Measurements from ENCODE around the gene KIZ.

The KIZ gene

DNA sequence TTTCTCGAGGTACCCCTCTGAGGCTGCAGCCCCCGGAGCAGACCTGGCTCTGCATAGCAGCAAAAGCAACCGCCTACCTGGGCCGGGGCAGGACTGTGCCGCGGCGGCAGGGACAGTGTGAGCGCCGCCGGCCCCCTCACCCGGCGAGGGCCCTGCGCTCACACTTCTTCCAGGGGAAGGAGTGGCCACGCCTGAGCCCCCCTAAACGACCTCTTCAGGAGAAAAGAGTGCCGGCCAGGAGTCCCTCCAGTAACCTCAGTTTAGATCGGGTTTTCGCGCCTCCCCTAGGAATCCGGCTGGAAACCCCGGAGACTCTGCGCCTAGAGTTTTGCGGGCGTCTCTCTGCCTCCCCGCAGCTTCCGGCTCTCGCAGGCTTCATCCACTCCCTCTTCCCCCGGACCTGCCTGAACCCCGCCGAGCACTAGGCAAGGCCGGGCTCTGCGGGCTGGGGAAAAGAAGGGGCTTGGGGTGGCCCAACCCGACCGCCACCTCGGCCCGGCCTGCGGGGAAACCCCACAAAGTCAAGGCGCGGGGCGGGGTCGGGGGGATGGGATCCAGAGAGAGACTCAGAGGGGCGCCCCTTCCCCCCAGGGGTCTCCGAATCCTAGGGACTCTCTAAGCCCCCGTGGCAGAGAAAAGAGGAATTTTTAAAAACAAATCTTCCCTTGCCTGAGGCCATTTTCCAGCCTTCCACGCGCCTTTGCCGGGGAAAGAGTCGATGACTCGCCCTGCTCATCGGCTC, 20.3 kb upstream of the KIZ start:
- no peak for DNase-seq

DNA sequence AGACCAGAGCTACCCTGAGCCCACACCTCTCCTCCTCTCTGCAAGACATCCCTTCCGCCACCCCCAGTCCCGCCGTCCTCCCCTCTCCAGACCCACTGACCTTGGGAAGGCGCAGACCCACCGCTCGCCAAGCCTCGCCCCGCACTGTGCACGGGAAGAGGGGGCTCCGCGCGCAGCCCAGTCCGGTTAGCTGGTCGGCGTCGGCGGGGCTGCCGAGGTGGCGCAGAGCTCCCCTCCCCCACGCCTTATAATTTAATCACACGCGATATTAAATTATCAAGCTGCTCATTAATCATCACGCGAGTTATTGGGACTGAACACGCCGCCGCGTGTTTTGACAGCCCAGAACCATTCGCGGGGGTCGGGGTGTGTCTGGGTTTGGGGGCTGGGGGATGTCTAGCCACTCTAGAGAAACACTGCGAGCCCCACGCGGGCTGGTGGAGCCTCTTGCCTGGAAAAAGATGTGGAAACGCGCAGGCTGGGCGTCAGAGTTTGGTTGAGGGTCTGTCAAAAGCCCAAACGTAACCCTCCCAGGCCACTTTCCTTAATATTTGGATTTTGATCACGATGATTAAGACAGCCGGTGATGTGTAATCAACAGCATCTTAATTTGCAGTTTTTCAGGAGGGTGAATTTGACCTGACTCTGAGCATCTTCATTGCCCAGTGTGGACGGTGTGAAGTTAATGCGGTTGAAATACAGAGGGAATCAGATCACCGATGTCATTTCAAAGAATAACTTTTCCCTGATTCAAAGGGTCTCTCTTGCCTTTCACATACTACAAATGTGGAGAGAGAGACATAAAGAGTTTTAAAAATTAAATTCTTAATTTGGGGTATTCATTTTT, 19.5 kb upstream of the KIZ start, which contains the start of gene LINC00237:
TSS of gene LINC00237 (minus strand) at position 188 of the 847 bp plus-strand sequence.
- no peak for DNase-seq

GRCh38 chr20:21109144-21109543, 16.7 kb upstream of the KIZ start:
- no peak for DNase-seq

DNA sequence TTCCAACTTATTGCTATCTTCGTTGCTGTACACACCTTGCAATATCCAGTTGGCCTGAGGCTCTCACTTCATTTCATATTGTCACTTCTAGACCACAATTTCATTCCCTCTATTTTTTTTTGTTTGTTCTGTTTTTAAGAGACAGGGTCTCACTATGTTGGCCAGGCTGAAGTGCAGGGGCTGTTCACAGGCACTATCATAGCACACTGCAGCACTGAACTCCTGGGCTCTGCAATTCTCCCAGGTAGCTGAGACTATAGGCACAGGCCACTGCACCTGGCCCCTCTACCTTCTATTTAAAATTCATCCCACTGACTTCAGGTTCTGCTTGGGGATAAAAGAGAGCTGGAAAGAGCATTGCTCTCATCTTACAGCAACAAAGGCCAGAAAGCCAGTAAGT, 15.1 kb upstream of the KIZ start:
- DNase-seq = no peak

DNA sequence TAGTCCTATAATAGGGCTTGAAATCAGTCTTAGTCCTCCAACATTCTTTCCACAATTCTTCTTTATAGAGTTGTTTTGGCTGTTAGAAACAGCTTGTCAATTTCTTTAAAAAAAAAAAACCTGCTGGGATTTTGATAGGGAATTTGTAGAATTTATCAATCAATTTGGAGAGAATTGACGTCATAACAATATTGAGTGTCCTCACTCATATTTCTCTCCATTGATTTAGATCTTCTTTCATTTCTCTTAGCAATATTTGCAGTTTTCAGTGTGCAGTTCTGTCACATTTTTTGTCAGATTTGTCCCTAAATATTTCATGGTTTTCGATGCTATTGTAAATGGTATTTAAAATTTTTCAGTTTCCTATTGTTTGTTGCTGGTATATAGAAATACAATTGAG, 14.5 kb upstream of the KIZ start:
- no peak for DNase-seq

- no peak for DNase-seq
These were observed 12.2 kb upstream of the KIZ start for GRCh38 chr20:21113697-21114096.

- no peak for DNase-seq
These were observed 11.3 kb upstream of the KIZ start for GRCh38 chr20:21114584-21114983.

DNA sequence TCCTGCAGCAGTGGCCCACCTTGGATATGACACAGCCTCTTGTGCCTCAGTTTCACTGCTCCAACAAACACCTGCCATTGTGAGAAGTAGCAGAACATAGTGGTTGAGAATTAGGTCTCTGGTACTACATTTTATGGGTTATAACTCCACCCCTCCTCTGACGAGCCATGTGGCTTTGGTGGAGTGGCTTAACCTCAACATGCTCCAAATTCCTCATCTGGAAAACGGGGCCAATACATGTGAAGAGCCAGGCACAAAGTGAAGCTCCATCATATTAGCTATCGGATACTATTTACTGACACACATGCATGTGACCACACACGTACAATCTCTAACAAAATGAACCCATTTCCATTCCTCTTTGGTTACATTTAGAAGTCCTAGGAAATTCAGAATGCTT, 8.4 kb upstream of the KIZ start:
- no peak for DNase-seq

DNA sequence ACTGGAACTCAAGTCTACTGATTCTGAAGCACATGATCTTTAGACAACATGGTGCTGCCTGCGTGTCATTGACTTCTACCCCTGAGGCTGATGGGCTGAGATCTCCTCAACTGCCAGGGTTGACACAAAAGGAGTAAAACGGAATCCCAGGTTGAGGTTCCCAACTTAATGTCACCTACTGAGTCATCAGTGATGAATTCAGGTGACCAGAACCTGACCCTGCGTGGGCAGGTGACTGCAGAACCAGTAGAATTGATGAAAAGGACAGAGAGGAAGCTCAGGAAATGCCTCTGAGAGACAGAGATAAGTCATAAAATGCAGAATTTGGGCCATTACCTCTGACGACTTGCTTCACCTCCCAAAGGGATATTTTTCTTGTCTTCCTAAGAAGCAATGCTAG, 7.7 kb upstream of the KIZ start:
- DNase-seq = no peak

DNA sequence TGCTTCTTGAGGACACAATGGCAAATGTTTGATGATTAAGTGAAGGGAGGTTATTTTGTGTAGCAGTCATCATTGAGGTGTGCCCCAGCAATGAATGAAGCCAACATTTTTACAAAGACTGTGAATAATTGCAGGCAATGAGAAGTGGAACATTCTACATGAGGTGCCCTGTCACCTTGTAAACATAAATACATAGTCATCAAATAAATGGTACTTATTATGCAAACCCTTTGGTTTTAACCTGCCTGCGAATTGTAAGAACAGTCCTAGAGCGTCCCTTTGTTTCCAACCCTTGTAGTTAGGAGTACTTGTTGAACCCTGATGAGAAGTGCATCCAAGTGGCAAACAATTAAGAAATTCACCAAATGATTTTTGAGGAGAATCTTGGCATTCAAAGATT, 7.1 kb upstream of the KIZ start:
- DNase-seq = no peak

DNA sequence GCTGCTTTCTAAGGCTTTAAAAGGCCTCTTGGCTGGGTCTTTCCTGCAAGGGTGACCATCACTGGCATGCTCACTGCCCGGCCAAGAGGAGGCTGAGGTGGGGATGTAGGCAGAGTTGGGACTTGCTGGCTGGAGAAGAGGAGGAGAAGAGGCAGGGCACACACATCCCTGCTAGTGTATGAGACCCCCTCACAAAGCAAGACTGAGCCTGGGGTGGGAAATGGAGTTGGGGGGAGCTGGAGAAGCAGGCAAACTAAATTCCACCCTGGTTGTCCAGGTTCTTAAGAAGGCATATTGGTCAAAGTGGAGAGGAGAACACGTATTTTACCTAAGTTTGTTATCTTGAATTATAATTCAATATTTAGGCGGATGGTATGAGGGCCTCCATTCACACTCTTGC, 1.7 kb upstream of the KIZ start:
- DNase-seq = no peak

DNA sequence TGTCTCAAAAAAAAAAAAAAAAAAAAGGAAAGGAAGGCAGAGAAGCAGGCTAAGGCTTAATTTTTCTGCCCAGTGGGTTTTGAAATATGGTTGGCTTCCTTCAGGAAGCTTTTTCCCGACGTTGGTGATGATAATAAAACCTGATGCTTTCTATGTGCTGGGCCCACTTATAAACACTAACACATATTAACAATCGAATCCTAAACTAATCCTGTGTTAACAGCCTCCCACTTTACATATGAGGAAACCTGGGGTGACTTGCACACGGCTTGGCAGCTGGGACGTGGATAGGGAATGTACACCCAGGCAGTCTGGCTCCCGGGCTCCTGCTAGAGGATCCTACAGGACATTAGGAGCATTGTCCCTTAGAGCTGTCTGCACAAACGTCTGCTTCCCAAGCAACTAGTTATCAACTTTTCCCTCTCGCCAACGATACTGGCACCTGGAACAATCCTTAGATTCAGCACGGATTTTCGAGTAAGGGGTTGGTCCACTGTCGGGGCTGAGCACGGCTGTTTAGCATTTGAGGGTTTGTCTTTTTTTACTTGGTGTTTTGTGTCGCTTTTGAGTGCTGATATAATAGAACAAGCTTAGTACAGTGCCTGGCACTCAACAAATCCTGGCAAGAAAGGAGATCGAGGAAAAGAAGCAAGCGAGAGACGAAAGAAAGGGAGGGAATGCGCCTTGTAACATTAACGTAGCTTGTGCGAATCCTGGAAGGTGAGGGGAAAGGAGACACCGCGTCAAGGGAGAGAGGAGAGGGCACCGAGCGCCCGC, 622 bp upstream of the KIZ start:
- no peak for DNase-seq

GRCh38 chr20:21126581-21126870, 644 bp downstream of the KIZ start:
- DNase-seq = no peak

GRCh38 chr20:21127201-21127981, 1.5 kb downstream of the KIZ start:
- no peak for DNase-seq

- DNase-seq = no peak
These were observed 4.0 kb downstream of the KIZ start for GRCh38 chr20:21129861-21130260.

GRCh38 chr20:21133404-21133803, 7.5 kb downstream of the KIZ start:
- DNase-seq = no peak

- DNase-seq = no peak
These were observed 8.2 kb downstream of the KIZ start for GRCh38 chr20:21133917-21134622.

DNA sequence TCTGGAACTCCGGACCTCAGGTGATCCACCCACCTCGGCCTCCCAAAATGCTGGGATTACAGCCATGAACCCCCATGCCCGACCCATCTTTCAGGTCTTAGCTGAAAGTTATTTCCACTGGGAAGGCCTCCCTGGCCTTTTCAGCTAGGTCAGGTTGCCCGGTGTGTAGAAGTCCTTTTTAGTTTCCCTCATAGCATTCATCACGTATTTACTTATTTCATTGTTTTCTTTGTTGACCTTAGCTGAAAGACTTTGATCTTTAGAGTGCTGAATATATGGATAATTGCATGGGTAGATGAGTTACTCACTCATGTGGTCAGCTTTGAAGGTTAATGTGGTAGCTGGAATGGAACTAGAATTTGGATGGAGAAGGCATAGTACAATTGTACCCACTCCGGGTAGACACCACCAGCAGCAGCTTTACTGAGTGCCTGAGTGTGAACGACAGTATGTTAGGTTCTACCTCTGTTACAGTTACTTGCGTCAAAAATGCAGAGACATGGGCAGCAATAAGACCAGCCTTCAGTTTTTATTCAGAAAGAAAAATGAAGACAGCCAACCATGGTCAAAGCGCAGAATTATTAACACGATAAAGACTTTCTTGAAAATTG, 9.1 kb downstream of the KIZ start:
- DNase-seq = no peak

- no peak for DNase-seq
These were observed 10.3 kb downstream of the KIZ start for GRCh38 chr20:21136015-21136732.

DNA sequence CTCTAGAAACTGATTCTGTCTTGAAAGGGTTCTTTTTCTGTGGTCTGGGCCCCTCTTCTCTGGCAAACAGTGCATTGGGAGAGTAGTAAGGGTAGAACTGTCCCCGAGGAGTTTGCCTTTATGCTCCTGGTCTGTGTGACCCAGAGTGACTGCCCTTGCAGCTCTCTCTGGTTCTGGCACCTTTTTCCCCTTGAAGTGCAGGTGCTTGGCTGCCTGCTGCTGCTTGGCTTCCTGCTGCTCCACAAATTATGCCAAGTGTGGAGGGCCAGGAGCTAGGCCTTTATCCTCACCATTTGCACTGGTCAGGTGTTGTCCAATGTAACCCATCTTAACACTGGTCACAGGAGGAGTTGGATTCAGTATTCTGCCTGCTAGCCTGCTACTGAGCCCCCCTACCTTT, 11.2 kb downstream of the KIZ start:
- no peak for DNase-seq

All from central memory CD4-positive, alpha-beta T cell (primary cell).